Ovary (tissue), 9 donors: ENCODE measurements around the gene TTPAL. TPM values are rescaled to one million over a fixed set of nuclear protein-coding genes. Genes with fewer than 3 reads are reported as not detected.

Experiments
- DNase-seq, 5 donors: peaks; one replicate each; pipeline ENCODE4 v3.0.0-alpha.2; 2019 to 2020
- H3K27ac ChIP-seq, 2 donors: fragments of 200-600 bp; one replicate each; pipeline versions ENCODE4 v1.5.1 to v1.8.0; 2019 to 2022
- H3K27me3 ChIP-seq: fragments of 200-600 bp; one replicate; pipeline ENCODE4 v1.8.0; 2022
- H3K36me3 ChIP-seq: fragments of 200-600 bp; sonication (generic); one replicate; pipeline ENCODE4 v1.5.1; 2019
- H3K4me1 ChIP-seq: one replicate; pipeline ENCODE4 v1.8.1; 2013; ENCODE audit warnings: mild to moderate bottlenecking, moderate library complexity; ENCODE audit not compliant: insufficient read depth
- H3K4me3 ChIP-seq: fragments of 200-600 bp; sonication (generic); one replicate; pipeline ENCODE4 v1.5.1; 2017
- H3K9me3 ChIP-seq, 2 donors: fragments of 200-600 bp in 1 of 2; sonication (generic) in 1 of 2; one replicate each; pipeline versions ENCODE4 v1.5.1 to v1.8.1; 2013 to 2019; ENCODE audit warnings: mild to moderate bottlenecking in 1 of 2, moderate library complexity in 1 of 2
- CTCF ChIP-seq, 3 donors: fragments of 450-650 bp in 2 of 3; fragments of 200-600 bp in 1 of 3; IDR thresholded peaks; one replicate each; pipeline versions ENCODE4 v1.5.1 to v1.8.0; 2016 to 2022; ENCODE audit warnings: antibody characterized with exemption in 3 of 3, mild to moderate bottlenecking in 1 of 3
- EP300 ChIP-seq: sonication (generic); formaldehyde crosslinking; IDR thresholded peaks from one replicate; pipeline ENCODE4 v1.6.1; 2017; ENCODE audit warnings: antibody characterized with exemption
- POLR2A ChIP-seq: fragments of 450-650 bp; IDR thresholded peaks from one replicate; pipeline ENCODE4 v1.6.1; 2017; ENCODE audit warnings: antibody characterized with exemption, mild to moderate bottlenecking, moderate library complexity
- WGBS, 3 donors: extraction: QIAGEN DNeasy Blood & Tissue Kit in 1 of 3; methylation state at CpG; one replicate each; pipeline versions ENCODE4 v1.1.5 to v1.1.7; 2013 to 2017; 5-methylcytosine and 5-hydroxymethylcytosine counted together
- intact Hi-C, 4 donors: fragments of 100-400 bp; cut with DNase I; formaldehyde crosslinking; loops; one replicate each; pipeline versions ENCODE4 v1.11.0 to v1.15.1; 2022 to 2023
- polyA plus RNA-seq, 2 donors: library from polyadenylated mRNA; stranded (reverse); fragments of 200-250 nt in 1 of 2; fragments of 350-450 nt in 1 of 2; fragmentation: Illumina TruSeq in 1 of 2; extraction: RNeasy Lipid Tissue Mini Kit (QIAGEN cat#74804) in 1 of 2; gene quantifications; one replicate each; pipeline ENCODE4 v1.2.3, GENCODE V29; 2013 to 2014
- total RNA-seq, 7 donors: library from RNA; depleted of rRNA in 2 of 7; stranded (reverse); fragments of >200 nt in 2 of 7; fragmentation: NEBNext Ultra II Directional in 3 of 7; extraction: Animal tissue kit (Norgen Biotek cat#: 25700) in 3 of 7; gene quantifications; one replicate each; pipeline versions ENCODE4 v1.1.0 to v1.2.4, GENCODE V29; 2016 to 2023
- donor health status: DM: no; HTN: no; CAD: no; lungs with moderate emphysema.
- donor health status: DM: no; HTN: no; CAD: no.
- donor health status: Bipolar disorder and iron deficiency.
- donor health status: DM: yes; HTN: yes; CAD: no.
- donor health status: DM: no; HTN: no; CAD: no.
- donor health status: DM: yes; HTN: yes; CAD: no.

The TTPAL gene
- total and polyA plus RNA-seq, 9 donors = 3.1 to 25.1 (median 10.9) TPM

- DNase-seq = no peak
- H3K27me3 ChIP-seq = no peaks in the 10 kb centered on the region
- no peak overlapping the region for H3K27ac ChIP-seq
- no peak overlapping the region for H3K4me3 ChIP-seq
- 70 to 86% (median 74%) methylated on average over 1 of the region's 1 CpG for WGBS, 3 donors
- intact Hi-C loops = no loop called here
- peaks cover 2% of the 10 kb centered on the region for H3K4me1 ChIP-seq
- TF ChIP-seq EP300 (no peak), POLR2A (no peak), CTCF (IDR thresholded peaks at IDR 0.05) (no peak)
- no peaks in the 10 kb centered on the region for H3K9me3 ChIP-seq
- no peaks in the 10 kb centered on the region for H3K36me3 ChIP-seq
Measured at GRCh38 chr20:44494266-44494665, 18.6 kb downstream of the TTPAL start.

GRCh38 chr20:44494681-44495080, 19.0 kb downstream of the TTPAL start:
- no peak for DNase-seq
- H3K9me3 ChIP-seq = no peaks in the 10 kb centered on the region
- peaks cover 2% of the 10 kb centered on the region for H3K4me1 ChIP-seq
- TF ChIP-seq EP300 (no peak), POLR2A (no peak), CTCF (IDR thresholded peaks at IDR 0.05) (no peak)
- WGBS, 3 donors = 63 to 68% (median 66%) methylated on average over 3 of the region's 3 CpGs
- H3K27ac ChIP-seq = no peak overlapping the region
- no peaks in the 10 kb centered on the region for H3K36me3 ChIP-seq
- intact Hi-C loops = no loop called here
- H3K4me3 ChIP-seq = no peak overlapping the region
- no peaks in the 10 kb centered on the region for H3K27me3 ChIP-seq

GRCh38 chr20:44495257-44495656, 19.6 kb downstream of the TTPAL start:
- 89 to 95% (median 90%) methylated on average over 1 of the region's 1 CpG for WGBS, 3 donors
- H3K4me1 ChIP-seq = peaks cover 2% of the 10 kb centered on the region
- H3K9me3 ChIP-seq = no peaks in the 10 kb centered on the region
- no peak overlapping the region for H3K27ac ChIP-seq
- H3K27me3 ChIP-seq = no peaks in the 10 kb centered on the region
- H3K4me3 ChIP-seq = no peak overlapping the region
- intact Hi-C loops = no loop called here
- no peak for TF ChIP-seq EP300
- TF ChIP-seq POLR2A = no peak
- no peak for TF ChIP-seq CTCF (IDR thresholded peaks at IDR 0.05)
- no peaks in the 10 kb centered on the region for H3K36me3 ChIP-seq
- DNase-seq = no peak

GRCh38 chr20:44495802-44496481, 20.3 kb downstream of the TTPAL start:
- Histone ChIP-seq H3K27me3 (no peaks in the 10 kb centered on the region), H3K4me3 (no peak overlapping the region), H3K27ac (no peak overlapping the region), H3K4me1 (peaks cover 2% of the 10 kb centered on the region), H3K36me3 (no peaks in the 10 kb centered on the region), H3K9me3 (no peaks in the 10 kb centered on the region)
- intact Hi-C loops = no loop called here
- WGBS, 3 donors = 81 to 93% (median 90%) methylated on average over 3 of the region's 3 CpGs
- DNase-seq = no peak
- no peak for TF ChIP-seq EP300
- no peak for TF ChIP-seq CTCF (IDR thresholded peaks at IDR 0.05)
- no peak for TF ChIP-seq POLR2A
